SU-DHL-6 (cell line): ENCODE measurements around the gene FSCN2.

Experiments
- H2AFZ ChIP-seq: fragments of 200-600 bp; sonication (generic); 2 replicates; pipeline ENCODE4 v1.6.1; 2014; ENCODE audit warnings: low read depth, mild to moderate bottlenecking, moderate library complexity, mixed read lengths, antibody characterized with exemption, low read length; ENCODE audit not compliant: severe bottlenecking
- H3F3A ChIP-seq: fragments of 200-600 bp; shearing (Covaris generic); 2 replicates; pipeline ENCODE4 v1.6.0; 2016; ENCODE audit warnings: antibody characterized with exemption, mild to moderate bottlenecking; ENCODE audit not compliant: insufficient read depth
- H3K27ac ChIP-seq: fragments of 200-600 bp; sonication (generic); 2 replicates; pipeline ENCODE4 v1.5.1; 2016; ENCODE audit warnings: low read depth, mild to moderate bottlenecking, low read length, moderate library complexity, mixed read lengths
- H3K27me3 ChIP-seq: fragments of 200-600 bp; sonication (generic), shearing (Covaris generic); 2 replicates; pipeline ENCODE4 v1.6.0; 2014; ENCODE audit warnings: mild to moderate bottlenecking, low read length
- H3K36me3 ChIP-seq: fragments of 200-600 bp; sonication (generic); 2 replicates; pipeline ENCODE4 v1.6.1; 2014; ENCODE audit warnings: mild to moderate bottlenecking, low read length, mixed read lengths
- H3K4me2 ChIP-seq: fragments of 300-600, 200-600 bp; shearing (Covaris generic), sonication (generic); 2 replicates; pipeline ENCODE4 v1.6.0; 2014; ENCODE audit warnings: low read length, low read depth, mild to moderate bottlenecking; ENCODE audit not compliant: poor library complexity, severe bottlenecking
- H3K4me3 ChIP-seq: fragments of 200-600 bp; sonication (generic); 2 replicates; pipeline ENCODE4 v1.5.1; 2014; ENCODE audit warnings: antibody characterized with exemption, low read length, mild to moderate bottlenecking, mixed read lengths; ENCODE audit not compliant: insufficient read depth, poor library complexity, severe bottlenecking
- H3K79me2 ChIP-seq: fragments of 200-600 bp; sonication (generic); 2 replicates; pipeline ENCODE4 v1.6.1; 2014; ENCODE audit warnings: mild to moderate bottlenecking, low read length, moderate library complexity; ENCODE audit not compliant: insufficient read depth
- H3K9ac ChIP-seq: fragments of 200-600 bp; sonication (generic); 2 replicates; pipeline ENCODE4 v1.7.0; 2014; ENCODE audit warnings: mild to moderate bottlenecking, low read length
- H3K9me2 ChIP-seq: fragments of 200-600 bp; sonication (generic); replicated peaks from 2 replicates; pipeline ENCODE4 v1.6.1; 2014; ENCODE audit warnings: low read length; ENCODE audit not compliant: insufficient read depth
- H3K9me3 ChIP-seq: fragments of 200-600 bp; sonication (generic); 2 replicates; pipeline ENCODE4 v1.6.1; 2014; ENCODE audit warnings: low read length, mixed read lengths; ENCODE audit not compliant: insufficient read depth
- H4K20me1 ChIP-seq: fragments of 200-600 bp; sonication (generic); 2 replicates; pipeline ENCODE4 v1.6.1; 2014; ENCODE audit warnings: low read depth, mild to moderate bottlenecking, antibody characterized with exemption, low read length, moderate library complexity, mixed read lengths
- EZH2phosphoT487 ChIP-seq: fragments of 200-600 bp; sonication (generic), shearing (Covaris generic); conservative IDR thresholded peaks from 2 replicates; pipeline ENCODE4 v1.6.1; 2018; ENCODE audit warnings: mild to moderate bottlenecking, antibody characterized with exemption, low read length, moderate library complexity, mixed read lengths
- TF ChIP-seq, protein P1 (sequence below): fragments of 200-600 bp; sonication (generic); IDR thresholded peaks from one replicate; pipeline ENCODE4 v1.5.1; 2017; ENCODE audit warnings: antibody characterized with exemption, mild to moderate bottlenecking, low read length, moderate library complexity; ENCODE audit not compliant: insufficient read depth, poor library complexity, severe bottlenecking

FSCN2 gene

DNA sequence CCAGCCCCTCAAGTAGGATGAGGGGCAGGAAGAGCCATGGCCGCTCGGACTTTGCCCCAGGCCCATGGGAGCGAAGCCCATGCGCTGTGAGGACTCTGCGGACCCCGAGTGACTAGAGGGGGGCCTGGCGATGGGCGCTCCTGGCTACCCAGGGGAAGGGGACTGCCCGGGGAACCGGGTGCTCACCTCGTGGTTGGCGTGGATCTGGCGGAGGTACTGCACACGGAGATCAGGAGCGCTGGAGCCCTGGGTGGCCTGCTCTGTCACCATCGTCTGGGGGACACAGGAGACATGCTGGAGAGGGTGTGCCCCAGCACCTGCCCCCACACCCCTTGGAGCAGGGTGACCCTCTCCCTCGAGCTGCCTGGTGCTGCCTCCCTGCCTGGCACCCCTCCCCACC lies 12.9 kb downstream of the FSCN2 start:
- no peaks in the 10 kb centered on the region for H3K79me2 ChIP-seq
- H3F3A ChIP-seq = no peaks in the 10 kb centered on the region
- H3K27me3 ChIP-seq = no peaks in the 10 kb centered on the region
- H3K9me2 ChIP-seq = no peaks in the 10 kb centered on the region
- no peaks in the 10 kb centered on the region; the same call in 1 of the 2 replicates for H4K20me1 ChIP-seq
- no peak overlapping the region for H3K4me2 ChIP-seq
- no peak for TF ChIP-seq EZH2phosphoT487
- TF ChIP-seq, protein P1, sequence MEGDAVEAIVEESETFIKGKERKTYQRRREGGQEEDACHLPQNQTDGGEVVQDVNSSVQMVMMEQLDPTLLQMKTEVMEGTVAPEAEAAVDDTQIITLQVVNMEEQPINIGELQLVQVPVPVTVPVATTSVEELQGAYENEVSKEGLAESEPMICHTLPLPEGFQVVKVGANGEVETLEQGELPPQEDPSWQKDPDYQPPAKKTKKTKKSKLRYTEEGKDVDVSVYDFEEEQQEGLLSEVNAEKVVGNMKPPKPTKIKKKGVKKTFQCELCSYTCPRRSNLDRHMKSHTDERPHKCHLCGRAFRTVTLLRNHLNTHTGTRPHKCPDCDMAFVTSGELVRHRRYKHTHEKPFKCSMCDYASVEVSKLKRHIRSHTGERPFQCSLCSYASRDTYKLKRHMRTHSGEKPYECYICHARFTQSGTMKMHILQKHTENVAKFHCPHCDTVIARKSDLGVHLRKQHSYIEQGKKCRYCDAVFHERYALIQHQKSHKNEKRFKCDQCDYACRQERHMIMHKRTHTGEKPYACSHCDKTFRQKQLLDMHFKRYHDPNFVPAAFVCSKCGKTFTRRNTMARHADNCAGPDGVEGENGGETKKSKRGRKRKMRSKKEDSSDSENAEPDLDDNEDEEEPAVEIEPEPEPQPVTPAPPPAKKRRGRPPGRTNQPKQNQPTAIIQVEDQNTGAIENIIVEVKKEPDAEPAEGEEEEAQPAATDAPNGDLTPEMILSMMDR = no peak
- H3K36me3 ChIP-seq = no peaks in the 10 kb centered on the region
- H3K27ac ChIP-seq = no peak overlapping the region
- no peak overlapping the region for H2AFZ ChIP-seq
- no peak overlapping the region for H3K9ac ChIP-seq
- H3K4me3 ChIP-seq = no peak overlapping the region
- H3K9me3 ChIP-seq = no peaks in the 10 kb centered on the region

GRCh38 chr17:81542431-81543338 lies 14.5 kb downstream of the FSCN2 start:
- H3K27ac ChIP-seq = no peak overlapping the region
- no peak overlapping the region for H3K4me2 ChIP-seq
- no peak overlapping the region for H2AFZ ChIP-seq
- H3K79me2 ChIP-seq = no peaks in the 10 kb centered on the region
- no peak overlapping the region for H3K4me3 ChIP-seq
- no peaks in the 10 kb centered on the region for H3K27me3 ChIP-seq
- no peaks in the 10 kb centered on the region for H3K9me2 ChIP-seq
- H3K36me3 ChIP-seq = no peaks in the 10 kb centered on the region
- no peaks in the 10 kb centered on the region for H3K9me3 ChIP-seq
- no peaks in the 10 kb centered on the region for H3F3A ChIP-seq
- TF ChIP-seq, protein P1 = no peak
- no peak for TF ChIP-seq EZH2phosphoT487
- H3K9ac ChIP-seq = no peak overlapping the region
- H4K20me1 ChIP-seq = no peaks in the 10 kb centered on the region

DNA sequence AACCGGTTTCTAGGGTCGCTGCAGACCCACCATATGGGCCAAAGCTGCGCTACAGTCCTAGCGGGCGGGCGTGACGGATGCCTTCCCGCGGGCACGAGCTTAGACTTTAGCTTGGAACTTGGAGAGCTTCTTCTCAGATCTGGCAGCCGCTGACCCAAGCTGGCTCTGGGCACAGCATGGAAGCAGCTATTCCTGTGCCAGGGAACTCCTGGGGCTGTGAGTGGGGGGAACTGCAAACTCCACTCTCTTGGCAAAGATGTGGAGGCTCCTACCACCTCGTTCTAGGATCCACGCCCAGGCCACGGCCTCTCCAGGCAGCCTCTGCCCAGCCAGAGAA lies 15.1 kb downstream of the FSCN2 start:
- no peak for TF ChIP-seq EZH2phosphoT487
- TF ChIP-seq, protein P1 = no peak
- no peaks in the 10 kb centered on the region for H3K9me3 ChIP-seq
- H3K27me3 ChIP-seq = no peaks in the 10 kb centered on the region
- no peaks in the 10 kb centered on the region for H3K36me3 ChIP-seq
- H4K20me1 ChIP-seq = no peaks in the 10 kb centered on the region
- H3K4me2 ChIP-seq = no peak overlapping the region
- no peak overlapping the region for H3K27ac ChIP-seq
- no peak overlapping the region for H3K9ac ChIP-seq
- H3K9me2 ChIP-seq = no peaks in the 10 kb centered on the region
- H2AFZ ChIP-seq = no peak overlapping the region
- no peak overlapping the region for H3K4me3 ChIP-seq
- no peaks in the 10 kb centered on the region for H3F3A ChIP-seq
- H3K79me2 ChIP-seq = no peaks in the 10 kb centered on the region
